GM18873 (cell line): ENCODE measurements around the gene KRTAP9-2.
"Not testable (repeated sequence)": the region's sequence is repeated elsewhere in the genome, so short reads cannot be mapped to it uniquely, and the experiment has no call there.

ENCODE experiments used
- ATAC-seq: cut with Tn5 transposase; IDR thresholded peaks from one replicate; pipeline ENCODE4 v1.9.1; 2021; ENCODE audit warnings: mild to moderate bottlenecking, moderate library complexity, moderate number of reproducible peaks; ENCODE audit not compliant: unreplicated experiment, low FRiP score

The KRTAP9-2 gene

GRCh38 chr17:41232399-41233105, 6.1 kb downstream of the KRTAP9-2 start, which contains the start of gene KRTAP9-3:
Gene KRTAP9-3 (plus strand): TSS chr17:41232449. CDS start chr17:41232502, 53 bp downstream.
- not testable (repeated sequence) for ATAC-seq

DNA sequence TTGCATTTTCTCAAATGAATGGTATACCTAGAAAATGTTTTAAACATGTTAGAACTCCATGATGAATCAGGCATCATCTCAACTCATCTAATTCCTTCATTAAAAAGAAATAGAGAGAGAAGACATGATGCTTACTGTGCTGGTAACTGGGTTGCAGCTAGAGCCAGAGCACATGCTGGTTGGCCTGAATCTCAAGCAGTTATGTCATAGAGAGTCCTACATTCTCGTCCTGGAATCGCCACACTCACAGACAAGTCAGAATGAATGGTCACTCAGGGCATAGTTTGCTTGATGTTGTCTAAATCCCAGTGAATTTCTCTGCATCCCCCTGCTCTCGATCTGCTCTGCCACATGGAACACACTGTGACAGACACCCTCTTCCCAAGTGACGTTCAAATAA, 10.7 kb downstream of the KRTAP9-2 start:
- not testable (repeated sequence) for ATAC-seq

GRCh38 chr17:41237949-41238437, 11.5 kb downstream of the KRTAP9-2 start, which contains the start of gene KRTAP9-8:
Gene KRTAP9-8 (plus strand): TSS chr17:41237999. CDS start chr17:41238052, 53 bp downstream.
- not testable (repeated sequence) for ATAC-seq

- ATAC-seq: not testable (repeated sequence)
Measured at GRCh38 chr17:41246995-41247787, 20.7 kb downstream of the KRTAP9-2 start.

GRCh38 chr17:41249637-41250240, 23.3 kb downstream of the KRTAP9-2 start, which contains the start of gene KRTAP9-4:
Gene KRTAP9-4 (plus strand): TSS chr17:41249687. CDS start chr17:41249721, 34 bp downstream.
- not testable (repeated sequence) for ATAC-seq

- ATAC-seq: no peak
Measured at GRCh38 chr17:41251261-41251660, 24.8 kb downstream of the KRTAP9-2 start.

GRCh38 chr17:41254861-41255260, 28.4 kb downstream of the KRTAP9-2 start:
- ATAC-seq: no peak

DNA sequence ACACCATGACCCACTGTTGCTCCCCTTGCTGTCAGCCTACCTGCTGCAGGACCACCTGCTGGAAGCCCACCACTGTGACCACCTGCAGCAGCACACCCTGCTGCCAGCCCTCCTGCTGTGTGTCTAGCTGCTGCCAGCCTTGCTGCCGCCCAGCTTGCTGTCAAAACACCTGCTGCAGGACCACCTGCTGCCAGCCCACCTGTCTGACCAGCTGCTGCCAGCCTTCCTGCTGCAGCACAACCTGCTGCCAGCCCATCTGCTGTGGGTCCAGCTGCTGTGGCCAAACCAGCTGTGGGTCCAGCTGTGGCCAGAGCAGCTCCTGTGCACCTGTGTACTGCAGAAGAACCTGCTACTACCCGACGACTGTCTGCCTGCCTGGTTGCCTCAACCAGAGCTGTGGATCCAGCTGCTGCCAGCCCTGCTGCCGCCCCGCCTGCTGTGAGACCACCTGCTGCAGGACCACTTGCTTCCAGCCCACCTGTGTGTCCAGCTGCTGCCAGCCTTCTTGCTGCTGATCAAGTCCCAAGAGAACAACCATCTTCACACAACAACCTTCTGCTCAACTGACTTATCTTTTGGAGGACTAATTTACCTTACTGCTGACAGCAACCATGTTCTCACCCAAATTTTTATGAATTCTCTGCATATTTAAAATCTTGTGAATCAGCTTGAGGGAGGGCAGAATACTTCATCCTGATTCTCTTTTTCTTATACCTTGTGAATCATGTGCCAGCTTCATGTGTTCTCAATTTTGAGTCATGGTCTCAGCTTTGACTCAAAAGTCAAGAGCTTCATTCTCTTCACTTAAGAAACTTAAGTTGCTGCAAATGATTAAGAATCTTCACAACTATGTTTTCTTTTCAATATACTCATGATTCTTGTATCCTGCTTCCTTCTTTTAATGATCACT, 29.2 kb downstream of the KRTAP9-2 start, which contains the start of gene KRTAP9-9:
KRTAP9-9 (plus strand) TSS at position 4 of the 910 bp plus-strand sequence.
- ATAC-seq: not testable (repeated sequence)

DNA sequence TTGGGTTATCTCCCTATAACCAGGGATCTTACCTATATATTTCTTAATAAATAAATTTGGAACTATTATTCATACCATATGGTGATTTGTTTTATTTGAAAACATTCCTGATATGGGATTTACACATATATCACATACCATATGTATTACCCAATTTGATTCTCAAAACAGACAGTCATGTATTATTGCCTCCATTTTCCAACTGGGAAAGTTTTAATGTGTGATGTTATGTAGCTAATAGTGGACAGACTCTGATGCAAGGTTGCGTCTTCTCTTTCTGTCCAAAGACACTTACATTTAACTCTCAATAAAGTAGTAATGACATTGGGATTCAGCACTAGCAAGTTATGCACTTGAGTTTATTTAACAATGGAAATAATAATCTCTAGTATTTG, 29.8 kb downstream of the KRTAP9-2 start:
- ATAC-seq: no peak

GRCh38 chr17:41258406-41258805, 32.0 kb downstream of the KRTAP9-2 start:
- ATAC-seq: no peak

GRCh38 chr17:41263212-41263611, 36.8 kb downstream of the KRTAP9-2 start:
- no peak for ATAC-seq

DNA sequence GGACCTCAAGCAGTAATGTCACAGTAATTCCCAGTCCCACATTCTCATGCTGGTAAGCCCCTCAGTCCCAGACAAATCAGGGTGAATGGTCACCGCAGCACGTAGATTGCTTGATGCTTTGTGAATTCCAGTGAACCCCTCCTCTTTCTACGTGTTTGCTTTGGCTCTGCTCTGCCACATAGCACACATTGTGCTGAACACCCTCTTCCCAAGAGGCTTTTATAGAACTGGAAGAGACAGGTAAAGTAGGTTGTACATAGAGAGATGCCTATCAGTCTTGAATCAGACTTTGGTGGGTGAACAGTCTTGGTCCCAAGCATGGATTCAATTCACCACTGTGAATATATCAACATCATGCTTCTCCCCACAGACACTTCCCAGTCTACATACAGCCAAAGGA, 38.2 kb downstream of the KRTAP9-2 start:
- no peak for ATAC-seq

GRCh38 chr17:41265078-41265477, 38.6 kb downstream of the KRTAP9-2 start, which contains the start of gene KRTAP9-6:
Gene KRTAP9-6 (plus strand): TSS chr17:41265378. CDS start chr17:41265378, 0 bp downstream.
- ATAC-seq: no peak

- no peak for ATAC-seq
Measured at GRCh38 chr17:41267711-41268110, 41.3 kb downstream of the KRTAP9-2 start.

- not testable (repeated sequence) for ATAC-seq
Measured at GRCh38 chr17:41271323-41271722, 44.9 kb downstream of the KRTAP9-2 start.

DNA sequence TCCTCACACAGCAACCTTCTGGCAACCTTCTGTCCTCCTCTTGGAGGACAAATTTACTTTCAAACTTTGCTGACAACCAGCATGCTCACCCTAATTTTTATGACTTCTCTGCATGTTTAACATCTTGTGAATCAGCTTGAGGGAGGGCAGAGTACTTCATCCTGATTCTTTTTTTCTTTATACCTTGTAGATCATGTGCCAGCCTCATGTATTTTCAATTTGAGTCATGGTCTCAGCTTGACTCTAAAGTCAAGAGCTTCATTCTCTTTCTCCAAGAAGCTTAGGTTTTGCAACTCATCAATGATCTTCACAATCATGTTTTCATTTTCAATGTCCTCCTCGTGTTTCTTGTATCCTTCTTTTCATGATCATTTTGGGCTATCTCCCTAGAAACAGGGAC, 45.4 kb downstream of the KRTAP9-2 start:
- ATAC-seq: no peak

DNA sequence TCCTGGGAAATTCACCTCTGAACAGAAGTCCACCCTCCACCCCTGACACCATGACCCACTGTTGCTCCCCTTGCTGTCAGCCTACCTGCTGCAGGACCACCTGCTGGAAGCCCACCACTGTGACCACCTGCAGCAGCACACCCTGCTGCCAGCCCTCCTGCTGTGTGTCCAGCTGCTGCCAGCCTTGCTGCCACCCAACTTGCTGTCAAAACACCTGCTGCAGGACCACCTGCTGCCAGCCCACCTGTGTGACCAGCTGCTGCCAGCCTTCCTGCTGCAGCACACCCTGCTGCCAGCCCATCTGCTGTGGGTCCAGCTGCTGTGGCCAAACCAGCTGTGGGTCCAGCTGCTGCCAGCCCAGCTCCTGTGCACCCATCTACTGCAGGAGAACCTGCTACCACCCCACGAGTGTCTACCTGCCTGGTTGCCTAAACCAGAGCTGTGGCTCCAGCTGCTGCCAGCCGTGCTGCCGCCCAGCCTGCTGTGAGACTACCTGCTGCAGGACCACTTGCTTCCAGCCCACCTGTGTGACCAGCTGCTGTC, 49.3 kb downstream of the KRTAP9-2 start, which contains the start of gene KRTAP9-7:
KRTAP9-7 (plus strand) TSS at position 51 of the 543 bp plus-strand sequence; CDS start at position 51, 0 bp downstream.
- not testable (repeated sequence) for ATAC-seq
